Limb (tissue), 2 donors: ENCODE data around the gene SMPD2.
A peak's percentile ranks its signal among the peaks of the same experiment; 100 is the strongest.

ENCODE experiments used
- DNase-seq, 2 donors: peaks; one replicate each; pipeline ENCODE4 v3.0.0-alpha.2; 2016; ENCODE audit errors: extremely low spot score in 2 of 2

The SMPD2 gene

DNA sequence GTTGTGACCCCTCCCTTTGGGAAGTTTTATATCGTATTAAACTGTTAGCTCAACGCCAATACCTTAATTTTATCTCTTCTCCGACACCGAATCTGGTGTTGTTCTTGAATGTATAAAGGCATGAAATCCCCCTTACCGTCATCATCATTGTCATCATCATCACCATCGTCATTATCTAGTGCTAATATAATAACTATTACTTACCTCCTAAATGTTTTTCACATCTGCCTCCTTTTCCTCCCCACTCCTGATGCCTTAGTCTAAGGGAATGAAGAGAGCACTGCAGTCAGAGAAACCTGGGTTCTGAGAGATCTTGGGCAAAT, 43.2 kb downstream of the SMPD2 start:
- DNase-seq, result no peak

DNA sequence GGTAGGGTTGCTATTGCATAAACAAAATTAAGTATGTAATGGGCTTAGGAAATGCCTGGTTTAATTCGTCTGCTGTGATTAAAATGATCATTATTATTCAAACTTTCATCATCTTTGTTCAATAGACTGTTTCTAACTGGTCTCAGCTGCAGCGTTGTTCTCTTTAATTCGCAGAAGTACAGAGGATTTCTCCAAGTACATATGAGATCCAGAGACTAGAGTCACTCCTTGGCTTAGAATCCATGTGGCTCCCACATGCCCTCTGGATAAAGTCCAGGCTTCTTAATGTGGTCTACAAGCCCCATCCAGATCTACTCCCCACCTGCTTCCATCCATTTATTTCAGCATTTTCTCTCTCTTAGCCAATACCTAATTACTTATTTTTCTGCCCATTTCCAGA, 43.6 kb downstream of the SMPD2 start:
- DNase-seq, result peak in 1 of 2 donors; percentile 57

DNA sequence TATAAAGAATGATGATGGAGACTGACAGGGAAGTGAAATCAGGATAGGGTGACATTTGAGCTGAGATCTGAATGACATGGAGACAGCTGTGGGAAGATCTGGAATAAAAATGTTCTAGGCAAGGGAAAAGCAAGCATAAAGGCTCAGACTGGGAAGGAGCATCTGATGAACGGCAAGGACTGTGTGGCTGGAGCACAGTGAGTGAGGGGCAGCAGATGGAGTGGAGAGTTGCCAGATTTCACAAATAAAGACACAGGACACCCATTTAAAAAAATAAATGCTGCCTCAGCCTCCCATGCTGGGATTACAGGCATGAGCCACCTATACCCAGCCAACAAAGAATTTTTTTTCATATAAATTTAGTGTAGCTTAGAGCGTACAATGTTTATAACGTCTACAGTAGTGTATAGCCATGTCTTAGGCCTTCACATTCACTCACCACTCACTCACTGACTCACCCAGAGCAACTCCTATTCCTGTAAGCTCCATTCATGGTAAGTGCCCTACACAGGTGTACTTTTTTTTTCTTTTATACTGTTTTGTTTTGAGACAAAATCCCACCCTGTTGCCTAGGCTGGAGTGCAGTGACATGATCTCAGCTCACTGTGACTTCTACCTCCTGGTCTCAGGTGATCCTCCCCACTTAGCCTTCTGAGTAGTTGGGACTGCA, 44.9 kb downstream of the SMPD2 start:
- no peak for DNase-seq

DNA sequence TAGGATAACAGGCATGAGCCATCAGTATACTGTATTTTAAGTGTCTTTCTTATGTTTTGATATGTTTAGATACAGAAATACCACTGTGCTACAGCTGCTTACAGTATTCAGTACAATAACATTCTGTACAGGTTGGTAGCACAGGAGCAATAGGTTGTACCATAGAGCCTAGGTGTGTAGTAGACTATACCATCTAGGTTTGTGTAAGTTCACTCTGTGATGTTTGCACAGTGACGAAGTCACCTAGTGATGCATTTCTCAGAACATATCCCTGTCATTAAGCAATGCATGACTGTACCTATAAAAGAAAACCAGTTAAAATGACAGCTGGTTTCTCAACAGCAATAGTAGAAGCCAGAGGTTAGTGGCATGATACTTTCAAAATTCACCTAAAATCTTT, 45.5 kb downstream of the SMPD2 start:
- no peak for DNase-seq

DNA sequence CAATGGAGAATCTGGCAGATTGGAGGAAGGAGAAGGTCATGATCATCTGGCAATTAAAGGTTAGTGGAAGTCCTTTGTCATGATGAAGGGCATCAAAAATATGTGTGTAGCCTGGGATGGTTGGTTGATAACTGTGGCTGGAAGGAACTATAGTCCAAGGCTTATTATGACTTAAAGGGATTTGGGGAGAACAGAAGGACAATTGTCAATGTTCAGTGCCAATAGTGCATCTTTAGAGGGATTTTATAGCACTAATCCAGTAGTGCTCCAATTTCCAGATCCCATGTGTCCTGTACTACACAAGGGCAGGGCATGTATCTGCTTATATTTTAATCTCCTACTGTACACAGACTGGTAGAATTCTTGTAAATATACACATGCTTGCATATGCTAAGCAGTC, 47.5 kb downstream of the SMPD2 start:
- no peak for DNase-seq

DNA sequence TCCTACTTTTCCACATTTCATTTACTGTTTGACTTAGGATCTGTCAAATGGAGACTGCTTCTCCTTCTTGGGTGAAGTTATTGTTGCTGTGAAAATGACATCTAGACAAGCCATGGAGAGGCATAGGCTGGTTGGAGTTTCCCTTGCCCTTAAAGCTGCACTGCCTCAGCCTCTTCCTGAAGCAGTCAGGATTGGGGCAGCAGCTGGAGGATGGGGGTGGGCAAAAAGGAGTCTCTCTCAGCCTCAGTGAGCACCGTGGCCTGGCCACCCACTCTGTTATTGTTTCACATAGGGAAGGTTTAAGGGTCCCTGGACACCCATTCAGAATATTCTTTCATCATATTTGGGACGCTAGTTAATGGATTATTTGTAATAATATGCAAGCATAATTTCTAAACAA, 50.2 kb downstream of the SMPD2 start:
- DNase-seq, result no peak

DNA sequence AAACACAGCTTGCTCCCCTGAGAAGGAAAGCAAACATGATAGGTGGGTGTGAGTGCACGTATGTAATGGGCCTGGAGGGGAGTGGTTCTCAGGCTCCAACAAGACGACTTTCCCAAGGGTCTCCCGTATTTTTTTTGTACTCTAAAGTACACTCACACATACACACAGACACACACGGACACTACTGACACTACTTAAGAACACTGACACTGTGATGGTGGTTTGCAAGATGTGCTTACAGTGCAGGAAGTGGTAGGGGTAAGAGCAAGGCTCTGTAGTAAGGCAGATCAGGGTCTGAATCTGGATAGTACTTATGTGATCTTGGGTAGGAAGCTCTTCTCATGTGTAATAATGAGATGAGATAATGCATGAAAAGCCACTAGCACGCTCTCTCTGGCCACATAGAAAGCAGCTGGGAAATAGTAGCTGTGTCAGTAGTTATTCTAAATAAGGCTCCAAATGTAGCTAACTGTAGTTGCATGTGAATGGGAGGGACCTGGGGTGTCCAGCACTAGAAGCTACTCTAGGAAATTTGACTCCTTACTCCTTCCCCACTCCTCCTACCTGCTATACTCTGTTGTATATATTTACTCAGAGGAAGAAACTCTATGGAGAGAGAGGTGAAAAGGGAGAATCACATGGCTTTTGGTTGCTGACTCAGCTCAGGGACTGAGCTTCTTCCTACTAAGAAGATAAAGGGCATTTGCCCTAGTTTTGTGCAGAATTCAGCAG, 50.8 kb downstream of the SMPD2 start:
- DNase-seq, result no peak
